Measurements from ENCODE around the gene MTG1.

The MTG1 gene

DNA sequence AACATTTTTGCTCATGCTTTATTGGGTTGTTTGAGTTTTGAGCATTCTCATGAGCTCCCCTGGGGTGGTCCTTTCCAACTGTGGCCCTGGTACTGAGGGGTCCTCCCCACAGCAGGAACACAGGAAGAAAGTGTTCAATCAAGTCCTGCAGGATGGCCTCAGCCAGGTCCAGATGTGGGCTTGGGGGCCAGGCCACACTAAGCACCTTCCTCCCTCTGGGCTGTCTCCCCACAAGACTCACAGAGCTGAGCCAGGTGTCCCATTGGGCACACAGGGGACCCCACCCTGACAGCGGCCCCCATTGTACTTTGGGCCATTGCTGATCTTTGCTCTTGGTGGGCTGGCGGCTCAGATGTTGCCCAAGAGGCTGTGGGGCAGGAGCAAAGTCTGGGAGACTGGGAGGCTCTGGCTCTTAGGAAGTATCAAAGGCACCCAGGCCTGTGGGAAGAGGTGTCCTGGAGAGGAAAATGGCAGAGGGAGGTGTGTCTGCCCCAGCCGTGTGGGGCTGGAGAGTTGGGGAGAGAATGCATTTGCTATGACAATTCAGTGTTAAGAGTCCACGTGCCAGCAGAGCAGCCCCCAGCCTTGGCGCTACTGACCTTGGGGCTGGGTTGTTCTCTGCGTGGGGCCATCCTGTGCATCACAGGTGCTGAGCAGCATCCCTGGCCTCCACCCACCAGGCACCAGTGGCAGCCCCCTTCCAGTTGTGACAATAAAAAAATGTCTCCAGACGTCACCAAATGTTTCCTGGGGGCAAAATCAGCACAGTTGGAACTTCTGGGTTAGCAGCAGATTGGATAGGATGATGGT is 77.5 kb downstream of the MTG1 start:
- no peak for DNase-seq
